ENCODE results near the gene MAPKAPK3. TPM values are rescaled to one million over a fixed set of nuclear protein-coding genes. Genes with fewer than 3 reads are reported as not detected.

MAPKAPK3 gene
- total RNA-seq, 2 experiments from 2014 or later, result 204 to 205 TPM

GRCh38 chr3:50658416-50658815, 41.5 kb downstream of the MAPKAPK3 start:
- ATAC-seq, result no peak
- Mint-ChIP-seq H3K36me3 (ENCODE audit: low read depth) (no peaks in the 10 kb centered on the region), H3K27ac (no peak overlapping the region), H3K4me3 (no peak overlapping the region), H3K27me3 (no peaks in the 10 kb centered on the region), H3K9me3 (no peaks in the 10 kb centered on the region), H3K4me1 (ENCODE audit: low read depth) (peaks cover 22% of the 10 kb centered on the region)
- CTCF ChIA-PET, result interaction anchor here (1.3 to 1.6 kb wide), 2 partner anchors 15 to 18 kb away, joined by 3 read pairs; no protein-coding TSS in a partner anchor
- intact Hi-C loops (cut with micrococcal nuclease), result no loop called here
- DNase-seq, result no peak
- TF ChIP-seq, protein P1, sequence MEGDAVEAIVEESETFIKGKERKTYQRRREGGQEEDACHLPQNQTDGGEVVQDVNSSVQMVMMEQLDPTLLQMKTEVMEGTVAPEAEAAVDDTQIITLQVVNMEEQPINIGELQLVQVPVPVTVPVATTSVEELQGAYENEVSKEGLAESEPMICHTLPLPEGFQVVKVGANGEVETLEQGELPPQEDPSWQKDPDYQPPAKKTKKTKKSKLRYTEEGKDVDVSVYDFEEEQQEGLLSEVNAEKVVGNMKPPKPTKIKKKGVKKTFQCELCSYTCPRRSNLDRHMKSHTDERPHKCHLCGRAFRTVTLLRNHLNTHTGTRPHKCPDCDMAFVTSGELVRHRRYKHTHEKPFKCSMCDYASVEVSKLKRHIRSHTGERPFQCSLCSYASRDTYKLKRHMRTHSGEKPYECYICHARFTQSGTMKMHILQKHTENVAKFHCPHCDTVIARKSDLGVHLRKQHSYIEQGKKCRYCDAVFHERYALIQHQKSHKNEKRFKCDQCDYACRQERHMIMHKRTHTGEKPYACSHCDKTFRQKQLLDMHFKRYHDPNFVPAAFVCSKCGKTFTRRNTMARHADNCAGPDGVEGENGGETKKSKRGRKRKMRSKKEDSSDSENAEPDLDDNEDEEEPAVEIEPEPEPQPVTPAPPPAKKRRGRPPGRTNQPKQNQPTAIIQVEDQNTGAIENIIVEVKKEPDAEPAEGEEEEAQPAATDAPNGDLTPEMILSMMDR (IDR thresholded peaks at IDR 0.05), result no peak
- POLR2A ChIA-PET, result no interaction called here

GRCh38 chr3:50658831-50659230, 41.9 kb downstream of the MAPKAPK3 start:
- POLR2A ChIA-PET, result no interaction called here
- no peaks in the 10 kb centered on the region for H3K9me3 Mint-ChIP-seq
- no peak for DNase-seq
- peaks cover 18% of the 10 kb centered on the region for H3K4me1 Mint-ChIP-seq (ENCODE audit: low read depth)
- H3K27ac Mint-ChIP-seq, result no peak overlapping the region
- CTCF ChIA-PET, result interaction anchor here (1.3 to 1.7 kb wide), 3 partner anchors 15 to 43 kb away, joined by 3 to 6 read pairs (median 3); no protein-coding TSS in a partner anchor
- no peaks in the 10 kb centered on the region for H3K36me3 Mint-ChIP-seq (ENCODE audit: low read depth)
- ATAC-seq, result no peak
- TF ChIP-seq, protein P1 (IDR thresholded peaks at IDR 0.05), result no peak
- intact Hi-C loops (cut with micrococcal nuclease), result no loop called here
- no peak overlapping the region for H3K4me3 Mint-ChIP-seq
- H3K27me3 Mint-ChIP-seq, result no peaks in the 10 kb centered on the region

- intact Hi-C loops (cut with micrococcal nuclease), result no loop called here
- TF ChIP-seq, protein P1 (IDR thresholded peaks at IDR 0.05), result no peak
- ChIA-PET POLR2A (no interaction called here), CTCF (interaction anchor here (1.2 to 1.7 kb wide), 2 partner anchors 44 to 311 kb away, joined by 3 to 6 read pairs; no protein-coding TSS in a partner anchor)
- DNase-seq (no peak), ATAC-seq (no peak)
- H3K27ac Mint-ChIP-seq, result no peak overlapping the region
- H3K27me3 Mint-ChIP-seq, result no peaks in the 10 kb centered on the region
- peaks cover 9% of the 10 kb centered on the region for H3K4me1 Mint-ChIP-seq (ENCODE audit: low read depth)
- H3K9me3 Mint-ChIP-seq, result no peaks in the 10 kb centered on the region
- H3K4me3 Mint-ChIP-seq, result no peak overlapping the region
- no peaks in the 10 kb centered on the region for H3K36me3 Mint-ChIP-seq (ENCODE audit: low read depth)
Observed at GRCh38 chr3:50660386-50660785, 43.4 kb downstream of the MAPKAPK3 start.

DNA sequence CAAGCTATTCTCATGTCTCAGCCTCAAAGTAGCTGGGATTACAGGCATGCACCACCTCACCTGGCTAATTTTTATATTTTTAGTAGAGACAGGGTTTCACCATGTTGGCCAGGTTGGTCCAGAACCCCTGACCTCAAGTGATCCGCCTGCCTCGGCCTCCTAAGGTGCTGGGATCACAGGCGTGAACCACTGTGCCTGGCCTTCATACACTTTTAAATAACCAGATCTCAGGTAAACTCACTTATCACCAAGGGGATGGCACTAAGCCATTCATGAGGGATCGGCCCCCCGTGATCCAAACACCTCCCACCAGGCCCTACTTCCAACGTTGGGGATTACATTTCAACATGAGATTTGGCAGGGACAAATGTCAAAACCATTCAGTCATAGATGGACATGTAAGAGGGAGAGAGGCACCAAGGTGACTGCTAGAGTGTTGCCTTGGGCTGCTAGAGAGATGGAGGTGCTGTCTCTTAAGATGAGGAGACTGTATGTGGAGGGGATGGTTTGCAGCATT, 44.4 kb downstream of the MAPKAPK3 start:
- ATAC-seq (no peak), DNase-seq (no peak)
- Mint-ChIP-seq H3K36me3 (ENCODE audit: low read depth) (no peaks in the 10 kb centered on the region), H3K9me3 (no peaks in the 10 kb centered on the region), H3K4me3 (no peak overlapping the region), H3K27ac (no peak overlapping the region), H3K4me1 (ENCODE audit: low read depth) (peaks cover 14% of the 10 kb centered on the region), H3K27me3 (no peaks in the 10 kb centered on the region)
- TF ChIP-seq, protein P1 (IDR thresholded peaks at IDR 0.05), result no peak
- CTCF ChIA-PET, result interaction anchor here (0.8 to 1.2 kb wide), 2 partner anchors 10 to 310 kb away, joined by 3 read pairs; no protein-coding TSS in a partner anchor
- intact Hi-C loops (cut with micrococcal nuclease), result no loop called here
- POLR2A ChIA-PET, result interaction anchor here (1.0 to 1.5 kb wide), 2 partner anchors 12 to 14 kb away, joined by 3 to 4 read pairs; no protein-coding TSS in a partner anchor

GRCh38 chr3:50662408-50662807, 45.5 kb downstream of the MAPKAPK3 start:
- Mint-ChIP-seq H3K4me1 (ENCODE audit: low read depth) (peaks cover 23% of the 10 kb centered on the region), H3K9me3 (no peaks in the 10 kb centered on the region), H3K36me3 (ENCODE audit: low read depth) (no peaks in the 10 kb centered on the region), H3K4me3 (no peak overlapping the region), H3K27ac (no peak overlapping the region), H3K27me3 (no peaks in the 10 kb centered on the region)
- ChIA-PET POLR2A (interaction anchor here (0.7 to 1.5 kb wide), 2 partner anchors 8 to 13 kb away, joined by 3 to 4 read pairs; no protein-coding TSS in a partner anchor), CTCF (interaction anchor here (0.8 to 1.0 kb wide), 2 partner anchors 9 kb away, joined by 3 to 5 read pairs; no protein-coding TSS in a partner anchor)
- TF ChIP-seq, protein P1 (IDR thresholded peaks at IDR 0.05), result no peak
- DNase-seq (no peak), ATAC-seq (no peak)
- intact Hi-C loops (cut with micrococcal nuclease), result no loop called here

Data from activated CD8-positive, alpha-beta T cell treated with anti-CD3 and anti-CD28 coated beads for 36 hours (primary cell).